Keratinocyte (primary cell): ENCODE results near the gene PRKACA. TPM values are rescaled to one million over a fixed set of nuclear protein-coding genes. Genes with fewer than 3 reads are reported as not detected.
"Not testable (repeated sequence)": the region's sequence is repeated elsewhere in the genome, so short reads cannot be mapped to it uniquely, and the experiment has no call there.

Experiments
- DNase-seq: peaks from one replicate; pipeline ENCODE4 v3.0.0-alpha.2; 2011; ENCODE audit warnings: low read depth, missing footprints, low spot score
- FAIRE-seq: peaks from 2 replicates; lab custom pipeline; 2011; peaks lifted over from hg19 to GRCh38; lab: Jason Lieb, UNC
- H2AFZ ChIP-seq: 2 replicates; pipeline ENCODE4 v1.6.0; 2012; ENCODE audit warnings: low read length, control low read depth, inconsistent platforms; ENCODE audit not compliant: control insufficient read depth
- H3K27ac ChIP-seq: 2 replicates; pipeline ENCODE4 v1.5.1; 2011; ENCODE audit warnings: low read length; ENCODE audit not compliant: control insufficient read depth, insufficient read depth
- H3K27me3 ChIP-seq: 3 replicates; pipeline ENCODE4 v1.6.0; 2011; ENCODE audit warnings: low read length; ENCODE audit not compliant: control insufficient read depth, insufficient read depth; ENCODE audit errors: extremely low read depth
- H3K36me3 ChIP-seq, 2 experiments: 2 replicates in 1 of 2; 3 replicates in 1 of 2; pipeline ENCODE4 v1.5.1; 2011; ENCODE audit warnings: low read length in 2 of 2, mild to moderate bottlenecking in 1 of 2; ENCODE audit not compliant: control insufficient read depth in 2 of 2, insufficient read depth in 2 of 2; ENCODE audit errors: extremely low read depth in 1 of 2
- H3K4me1 ChIP-seq: 3 replicates; pipeline ENCODE4 v1.5.1; 2011; ENCODE audit warnings: low read length; ENCODE audit not compliant: control insufficient read depth, insufficient read depth; ENCODE audit errors: extremely low read depth
- H3K4me2 ChIP-seq: 3 replicates; pipeline ENCODE4 v1.6.0; 2011; ENCODE audit warnings: low read depth, low read length; ENCODE audit not compliant: control insufficient read depth, insufficient read depth; ENCODE audit errors: extremely low read depth
- H3K4me3 ChIP-seq, 3 experiments: fragments of 200-600 bp in 1 of 3; sonication (generic) in 1 of 3; 2 replicates in 2 of 3; 3 replicates in 1 of 3; pipeline ENCODE4 v1.5.1; 2011 to 2016; ENCODE audit warnings: low read length in 3 of 3, mild to moderate bottlenecking in 3 of 3, control low read depth in 2 of 3, inconsistent platforms in 1 of 3, low read depth in 1 of 3, mixed read lengths in 1 of 3, mixed run types in 1 of 3, moderate library complexity in 1 of 3; ENCODE audit not compliant: control insufficient read depth in 2 of 3, insufficient read depth in 2 of 3; ENCODE audit errors: extremely low read depth in 1 of 3
- H3K79me2 ChIP-seq: 2 replicates; pipeline ENCODE4 v1.6.0; 2012; ENCODE audit warnings: low read length; ENCODE audit not compliant: control insufficient read depth, insufficient read depth
- H3K9ac ChIP-seq: 3 replicates; pipeline ENCODE4 v1.6.0; 2011; ENCODE audit warnings: low read length; ENCODE audit not compliant: control insufficient read depth, insufficient read depth; ENCODE audit errors: extremely low read depth
- H3K9me1 ChIP-seq: 3 replicates; pipeline ENCODE4 v1.6.0; 2011; ENCODE audit warnings: low read length; ENCODE audit not compliant: control insufficient read depth, insufficient read depth; ENCODE audit errors: extremely low read depth
- H3K9me3 ChIP-seq: 2 replicates; pipeline ENCODE4 v1.5.1; 2012; ENCODE audit warnings: low read depth, low read length; ENCODE audit not compliant: control insufficient read depth
- H4K20me1 ChIP-seq: 3 replicates; pipeline ENCODE4 v1.6.0; 2011; ENCODE audit warnings: low read length; ENCODE audit not compliant: control insufficient read depth, insufficient read depth; ENCODE audit errors: extremely low read depth
- EZH2 ChIP-seq: IDR thresholded peaks from one replicate; pipeline ENCODE4 v1.6.1; 2012; ENCODE audit warnings: inconsistent platforms, mild to moderate bottlenecking, low read length, moderate library complexity
- dilution Hi-C: fragments of 300-500 bp; cut with MboI; formaldehyde crosslinking; loops from one replicate; pipeline ENCODE4 v1.7.0; 2020; ENCODE audit warnings: low sequenced_read_pairs; ENCODE audit not compliant: extremely low pct_ligation_motif_present
- polyA plus RNA-seq, 5 experiments: library from polyadenylated mRNA; depleted of rRNA in 3 of 5; stranded (reverse) in 3 of 5; stranded (forward) in 1 of 5; unstranded in 1 of 5; fragments of >200 nt; gene quantifications; 1 replicate in 1 of 5; 2 replicates in 3 of 5; 3 replicates in 1 of 5; pipeline versions ENCODE4 v1.2.1 to v1.2.3, GENCODE V29; 2011 to 2012; ENCODE audit warnings: missing spikeins in 2 of 5, low read depth in 1 of 5, low replicate concordance in 1 of 5
- TF ChIP-seq, protein P1 (sequence below), 3 experiments: IDR thresholded peaks in 1 of 3; conservative IDR thresholded peaks in 1 of 3; optimal IDR thresholded peaks in 1 of 3; 2 replicates in 2 of 3; 3 replicates in 1 of 3; pipeline versions ENCODE3 to v1.5.1; 2011; ENCODE audit warnings: low read length in 3 of 3, mild to moderate bottlenecking in 3 of 3, moderate library complexity in 2 of 3, control low read depth in 1 of 3, inconsistent platforms in 1 of 3; ENCODE audit not compliant: insufficient read depth in 2 of 3; ENCODE audit errors: extremely low read depth in 1 of 3

The PRKACA gene
- polyA plus RNA-seq, 1 donor (not counting 4 experiments of a cell fraction or from before 2014, with no cell fraction given) = 13.7 TPM

DNA sequence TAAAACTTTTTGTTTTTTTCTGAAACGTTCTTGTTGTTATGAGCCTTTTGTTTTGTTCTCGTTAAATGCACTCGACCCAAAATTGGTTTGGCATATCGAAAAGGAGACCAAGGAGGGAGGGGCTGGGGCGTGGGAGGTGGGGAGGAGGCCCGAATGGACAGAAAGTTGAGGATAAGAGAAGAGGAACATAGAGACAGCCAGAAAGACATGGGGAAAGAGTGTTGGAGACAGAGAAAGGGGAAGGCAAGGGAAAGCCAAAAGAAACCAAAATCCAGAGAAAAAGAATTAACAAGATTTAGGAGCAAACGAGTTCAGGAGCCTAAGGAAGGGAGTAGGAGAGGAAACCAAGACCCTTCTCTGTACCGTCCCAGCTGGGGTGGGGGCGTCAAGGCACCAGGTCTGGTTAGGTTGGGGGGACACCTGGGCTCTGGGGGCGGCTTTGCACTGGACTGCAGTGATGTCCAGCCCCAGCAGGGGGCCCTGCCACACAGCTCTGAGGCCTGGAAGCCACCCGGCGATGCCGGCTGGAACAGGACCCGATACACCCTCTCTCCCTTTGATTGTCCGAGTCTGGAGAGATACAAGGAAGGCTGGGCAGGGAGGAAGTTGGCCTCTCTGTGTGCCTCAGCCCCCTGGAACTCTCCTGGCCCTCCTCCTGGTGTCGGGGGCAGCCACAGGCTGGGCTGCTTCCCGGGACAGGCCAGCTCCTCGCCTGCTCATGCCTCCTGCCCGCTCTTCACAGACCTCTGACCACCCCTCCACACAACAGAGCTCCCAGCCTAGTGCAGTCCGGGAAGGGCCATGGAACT is 30.4 kb upstream of the PRKACA start:
- Histone ChIP-seq H3K9ac (no peak overlapping the region), H3K27ac (no peak overlapping the region), H3K27me3 (no peaks in the 10 kb centered on the region), H3K79me2 (no peaks in the 10 kb centered on the region), H3K4me1 (peaks cover 3% of the 10 kb centered on the region), H3K4me3 (no peak overlapping the region), H4K20me1 (no peaks in the 10 kb centered on the region), H3K9me1 (no peaks in the 10 kb centered on the region), H2AFZ (no peak overlapping the region), H3K9me3 (no peaks in the 10 kb centered on the region), H3K36me3 (peaks cover 0 to 2% of the 10 kb centered on the region in 2 experiments), H3K4me2 (no peak overlapping the region)
- TF ChIP-seq, protein P1, sequence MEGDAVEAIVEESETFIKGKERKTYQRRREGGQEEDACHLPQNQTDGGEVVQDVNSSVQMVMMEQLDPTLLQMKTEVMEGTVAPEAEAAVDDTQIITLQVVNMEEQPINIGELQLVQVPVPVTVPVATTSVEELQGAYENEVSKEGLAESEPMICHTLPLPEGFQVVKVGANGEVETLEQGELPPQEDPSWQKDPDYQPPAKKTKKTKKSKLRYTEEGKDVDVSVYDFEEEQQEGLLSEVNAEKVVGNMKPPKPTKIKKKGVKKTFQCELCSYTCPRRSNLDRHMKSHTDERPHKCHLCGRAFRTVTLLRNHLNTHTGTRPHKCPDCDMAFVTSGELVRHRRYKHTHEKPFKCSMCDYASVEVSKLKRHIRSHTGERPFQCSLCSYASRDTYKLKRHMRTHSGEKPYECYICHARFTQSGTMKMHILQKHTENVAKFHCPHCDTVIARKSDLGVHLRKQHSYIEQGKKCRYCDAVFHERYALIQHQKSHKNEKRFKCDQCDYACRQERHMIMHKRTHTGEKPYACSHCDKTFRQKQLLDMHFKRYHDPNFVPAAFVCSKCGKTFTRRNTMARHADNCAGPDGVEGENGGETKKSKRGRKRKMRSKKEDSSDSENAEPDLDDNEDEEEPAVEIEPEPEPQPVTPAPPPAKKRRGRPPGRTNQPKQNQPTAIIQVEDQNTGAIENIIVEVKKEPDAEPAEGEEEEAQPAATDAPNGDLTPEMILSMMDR (optimal IDR thresholded peaks at IDR 0.05 in 1 of 3, IDR thresholded peaks at IDR 0.05 in 1 of 3, conservative IDR thresholded peaks at IDR 0.05 in 1 of 3; ENCODE audit: extremely low read depth in 1 of 3, insufficient read depth in 2 of 3, low read length in 3 of 3) = peak; percentile 64 to 80 (median 67)
- no peak for TF ChIP-seq EZH2
- dilution Hi-C loops = no loop called here
- no peak for DNase-seq
- FAIRE-seq = no peak

DNA sequence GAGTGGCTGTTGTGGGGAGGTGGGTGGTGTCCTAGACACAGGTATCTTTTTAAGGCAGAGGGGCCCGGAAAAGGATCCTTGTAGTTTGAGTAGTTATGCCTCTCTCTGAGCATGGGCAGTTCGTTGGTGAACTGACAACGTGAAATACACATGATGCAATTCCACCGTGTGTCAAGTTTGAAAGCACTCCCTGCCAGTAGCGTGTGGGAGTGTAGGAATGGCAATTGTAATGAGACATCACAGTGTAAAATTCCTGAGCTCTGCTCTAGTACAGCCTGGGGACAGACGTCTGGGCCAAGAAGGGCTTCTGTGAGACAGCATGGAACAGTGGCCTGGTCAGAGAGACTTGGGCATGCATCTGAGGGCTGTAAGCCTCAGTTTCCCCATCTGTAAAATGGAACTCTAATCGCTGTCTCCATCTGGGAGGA is 29.2 kb upstream of the PRKACA start:
- Histone ChIP-seq H3K4me3 (no peak overlapping the region), H3K4me1 (peaks cover 3% of the 10 kb centered on the region), H3K9ac (no peak overlapping the region), H3K36me3 (no peaks in the 10 kb centered on the region), H3K79me2 (no peaks in the 10 kb centered on the region), H3K27ac (no peak overlapping the region), H3K9me1 (no peaks in the 10 kb centered on the region), H3K27me3 (no peaks in the 10 kb centered on the region), H2AFZ (no peak overlapping the region), H3K4me2 (no peak overlapping the region), H3K9me3 (no peaks in the 10 kb centered on the region), H4K20me1 (no peaks in the 10 kb centered on the region)
- no peak for FAIRE-seq
- TF ChIP-seq, protein P1 (optimal IDR thresholded peaks at IDR 0.05 in 1 of 3, IDR thresholded peaks at IDR 0.05 in 1 of 3, conservative IDR thresholded peaks at IDR 0.05 in 1 of 3; ENCODE audit: extremely low read depth in 1 of 3, insufficient read depth in 2 of 3, low read length in 3 of 3) = no peak
- TF ChIP-seq EZH2 = no peak
- dilution Hi-C loops = no loop called here
- no peak for DNase-seq

DNA sequence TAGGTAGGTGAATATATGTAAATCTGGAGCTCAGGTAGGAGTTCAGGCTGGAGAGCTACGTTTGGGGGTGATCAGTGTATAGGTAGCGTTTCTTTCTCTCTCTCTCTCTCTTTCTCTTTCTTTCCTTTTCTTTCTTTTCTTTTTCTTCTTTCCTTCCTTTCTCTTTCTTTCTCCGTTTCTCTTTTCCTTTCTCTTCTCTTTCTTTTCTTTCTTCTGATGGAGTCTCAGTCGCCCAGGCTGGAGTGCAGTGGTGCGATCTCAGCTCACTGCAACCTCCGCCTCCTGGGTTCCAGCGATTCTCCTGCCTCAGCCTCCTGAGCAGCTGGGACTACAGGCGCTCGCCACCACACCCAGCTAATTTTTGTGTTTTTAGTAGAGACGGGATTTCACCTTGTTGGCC is 28.6 kb upstream of the PRKACA start:
- H3K9me1 ChIP-seq, FAIRE-seq, H3K79me2 ChIP-seq, H3K9me3 ChIP-seq, DNase-seq, H3K27ac ChIP-seq, H3K36me3 ChIP-seq, H4K20me1 ChIP-seq, H3K4me1 ChIP-seq, H3K4me2 ChIP-seq, H3K4me3 ChIP-seq, H3K9ac ChIP-seq, dilution Hi-C loops, H2AFZ ChIP-seq, H3K27me3 ChIP-seq: not testable (repeated sequence)
